GM18526 (cell line): ENCODE results near the gene ATCAY.

Source experiments
- POLR2A ChIP-seq: IDR thresholded peaks from 3 replicates; pipeline ENCODE4 v1.6.1; 2011; ENCODE audit not compliant: insufficient read length; ENCODE audit errors: extremely low read depth

ATCAY gene

GRCh38 chr19:3914199-3914598 lies 33.7 kb downstream of the ATCAY start:
- no peak for TF ChIP-seq POLR2A

DNA sequence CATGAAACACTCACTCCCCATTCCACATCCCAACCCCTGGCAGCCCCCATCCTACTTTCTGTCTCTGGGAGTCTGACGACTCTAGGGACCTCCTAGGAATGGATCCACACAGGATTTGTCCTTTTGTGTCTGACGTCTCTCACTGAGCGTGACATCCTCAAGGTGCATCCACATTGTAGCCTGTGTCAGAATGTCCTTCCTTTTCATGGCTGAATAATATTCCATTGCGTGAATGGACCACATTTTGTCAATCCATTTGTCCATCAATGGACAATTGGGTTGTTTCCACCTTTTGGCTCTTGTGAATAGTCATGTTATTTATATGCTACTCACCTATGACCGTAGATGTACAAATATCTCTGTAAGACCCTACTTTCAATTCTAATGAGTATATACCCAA lies 35.5 kb downstream of the ATCAY start:
- TF ChIP-seq POLR2A = no peak

DNA sequence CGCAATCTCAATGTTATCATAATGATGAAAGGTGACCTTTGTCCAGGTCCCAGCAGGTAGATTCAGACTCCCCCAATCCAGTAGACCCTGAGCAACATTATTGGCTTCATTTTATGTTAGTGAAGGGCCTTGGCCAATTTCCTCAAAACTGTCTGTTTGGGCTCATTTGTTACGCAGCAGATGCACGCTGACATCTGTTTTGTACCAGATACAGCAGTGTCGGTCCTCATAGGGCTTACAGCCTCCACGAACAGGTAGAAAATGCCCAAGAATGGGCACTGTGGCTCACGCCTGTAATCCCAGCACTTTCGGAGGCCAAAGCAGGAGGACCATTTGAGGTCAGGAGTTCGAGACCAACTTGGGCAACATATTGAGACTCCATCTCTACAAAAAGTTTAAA lies 39.3 kb downstream of the ATCAY start:
- no peak for TF ChIP-seq POLR2A

- no peak for TF ChIP-seq POLR2A
Measured at GRCh38 chr19:3923096-3923758, 42.7 kb downstream of the ATCAY start.

- no peak for TF ChIP-seq POLR2A
Measured at GRCh38 chr19:3923912-3924311, 43.4 kb downstream of the ATCAY start.

GRCh38 chr19:3931041-3931440 lies 50.6 kb downstream of the ATCAY start:
- TF ChIP-seq POLR2A = no peak

DNA sequence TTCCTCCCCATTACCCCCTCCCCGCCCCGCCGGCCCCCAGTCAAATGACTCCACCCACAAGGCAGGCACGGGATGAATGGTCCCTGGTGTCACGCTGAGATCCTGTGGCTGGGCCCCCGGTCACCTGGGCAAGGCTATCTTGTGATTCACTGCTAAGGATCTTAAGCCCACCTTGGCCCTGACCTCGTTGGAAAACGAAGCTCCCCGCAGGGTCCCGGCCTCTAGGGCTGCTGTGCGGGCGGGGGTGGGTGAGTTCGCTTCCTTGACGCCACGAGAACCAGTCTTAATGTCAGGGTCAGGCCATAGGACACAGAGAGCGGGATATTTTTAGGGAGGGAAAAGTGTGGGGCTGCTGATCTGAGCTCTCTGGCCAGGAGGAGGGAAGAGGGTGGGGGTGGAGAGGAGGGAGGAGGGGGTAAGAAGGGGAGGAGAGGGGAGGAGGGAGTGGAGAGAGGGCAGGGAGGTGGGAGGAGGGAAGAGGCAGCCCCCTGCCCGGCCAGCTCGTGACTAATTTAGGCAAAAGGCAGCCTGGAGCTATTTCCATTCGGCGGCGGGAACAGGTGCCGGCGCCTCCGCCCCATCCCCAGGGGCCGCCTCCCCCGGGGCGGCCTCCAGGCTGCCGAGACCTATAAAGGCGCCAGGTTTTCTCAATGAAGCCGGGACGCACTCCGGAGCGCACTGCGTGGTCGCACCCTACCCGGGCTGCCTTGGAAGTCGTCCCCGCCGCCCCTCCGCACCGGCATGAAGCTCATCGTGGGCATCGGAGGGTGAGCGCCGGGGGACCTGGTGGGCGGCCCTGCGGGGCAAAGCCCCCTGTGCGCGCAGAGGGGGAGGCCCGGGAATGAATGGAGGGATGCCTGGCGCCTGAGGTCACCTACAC lies 52.7 kb downstream of the ATCAY start, which contains the start of gene NMRK2:
Gene NMRK2, plus strand, starts transcription at position 139 of the 880 bp plus-strand sequence. Its CDS starts 603 bp downstream, at position 742.
- TF ChIP-seq POLR2A = no peak

- no peak for TF ChIP-seq POLR2A
Measured at GRCh38 chr19:3936506-3937442, 56.3 kb downstream of the ATCAY start.

- no peak for TF ChIP-seq POLR2A
Measured at GRCh38 chr19:3942790-3943409, 62.4 kb downstream of the ATCAY start.

DNA sequence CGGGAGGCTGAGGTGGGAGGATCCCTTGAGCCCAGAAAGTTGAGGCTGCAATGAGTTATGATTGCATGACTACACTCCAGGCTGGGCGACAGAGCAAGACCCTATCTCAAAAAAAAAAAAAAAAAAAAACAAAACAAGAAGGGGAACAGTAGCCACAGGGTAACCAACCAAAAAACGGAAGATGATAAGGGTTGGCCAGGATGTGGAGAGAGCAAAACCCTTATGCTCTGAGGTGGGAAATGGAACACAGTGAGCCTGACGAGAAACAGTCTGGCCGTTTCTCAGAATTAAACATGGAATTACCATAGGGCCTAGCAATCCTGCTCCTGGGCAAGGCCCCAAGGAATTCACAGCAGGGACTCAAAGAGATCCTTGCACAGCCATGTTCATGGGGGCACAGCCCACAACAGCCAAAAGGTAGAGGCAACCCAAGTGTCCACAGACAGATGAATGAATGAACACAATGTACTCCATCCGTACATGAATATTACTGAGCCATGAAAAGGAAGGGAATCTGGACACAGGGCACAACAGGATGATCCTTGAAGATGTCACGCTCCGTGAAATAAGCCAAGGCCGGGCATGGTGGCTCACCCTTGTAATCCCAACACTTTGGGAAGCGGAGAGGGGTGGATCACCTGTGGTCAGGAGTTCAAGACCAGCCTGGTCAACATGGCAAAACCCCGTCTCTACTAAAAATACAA lies 63.7 kb downstream of the ATCAY start:
- no peak for TF ChIP-seq POLR2A

DNA sequence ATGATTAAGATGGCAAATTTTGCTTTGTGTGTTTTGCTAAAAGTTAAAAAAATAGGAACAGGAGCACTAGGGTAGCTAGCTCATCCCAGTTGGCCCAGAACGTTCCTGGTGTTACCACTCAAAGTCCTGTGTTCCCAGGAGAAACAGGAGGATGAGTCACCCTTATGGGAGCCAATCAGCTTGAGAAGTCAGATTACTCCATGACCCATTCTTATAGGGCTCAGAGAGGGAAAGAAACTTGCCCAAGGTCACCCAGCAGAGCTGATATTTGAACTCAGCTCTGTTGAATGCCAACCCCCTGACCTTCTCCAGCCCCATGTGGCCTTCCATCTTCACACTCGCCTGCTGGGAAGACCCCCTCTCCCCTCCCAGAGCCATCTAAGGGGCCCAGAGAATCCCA lies 65.4 kb downstream of the ATCAY start:
- no peak for TF ChIP-seq POLR2A

DNA sequence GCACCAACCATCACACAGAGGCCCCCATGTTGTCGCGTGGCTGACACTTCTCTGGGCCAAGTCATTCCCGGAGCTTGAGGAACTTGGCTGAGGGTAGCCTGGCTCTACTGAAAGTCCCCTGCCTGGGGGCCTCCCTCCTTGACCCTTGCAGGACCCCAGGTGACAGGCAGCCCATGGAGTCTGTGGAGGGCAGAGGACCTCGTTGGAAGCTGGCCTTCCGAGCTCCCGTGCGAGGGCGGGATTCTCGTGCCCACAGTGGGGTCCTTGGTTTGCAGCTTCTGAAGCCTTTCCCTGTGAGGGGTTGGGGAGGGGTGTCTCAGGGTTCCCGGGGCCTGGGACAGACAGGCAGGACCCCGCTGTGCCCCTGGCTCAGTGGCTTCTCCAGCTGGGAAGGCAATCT lies 68.8 kb downstream of the ATCAY start:
- no peak for TF ChIP-seq POLR2A

DNA sequence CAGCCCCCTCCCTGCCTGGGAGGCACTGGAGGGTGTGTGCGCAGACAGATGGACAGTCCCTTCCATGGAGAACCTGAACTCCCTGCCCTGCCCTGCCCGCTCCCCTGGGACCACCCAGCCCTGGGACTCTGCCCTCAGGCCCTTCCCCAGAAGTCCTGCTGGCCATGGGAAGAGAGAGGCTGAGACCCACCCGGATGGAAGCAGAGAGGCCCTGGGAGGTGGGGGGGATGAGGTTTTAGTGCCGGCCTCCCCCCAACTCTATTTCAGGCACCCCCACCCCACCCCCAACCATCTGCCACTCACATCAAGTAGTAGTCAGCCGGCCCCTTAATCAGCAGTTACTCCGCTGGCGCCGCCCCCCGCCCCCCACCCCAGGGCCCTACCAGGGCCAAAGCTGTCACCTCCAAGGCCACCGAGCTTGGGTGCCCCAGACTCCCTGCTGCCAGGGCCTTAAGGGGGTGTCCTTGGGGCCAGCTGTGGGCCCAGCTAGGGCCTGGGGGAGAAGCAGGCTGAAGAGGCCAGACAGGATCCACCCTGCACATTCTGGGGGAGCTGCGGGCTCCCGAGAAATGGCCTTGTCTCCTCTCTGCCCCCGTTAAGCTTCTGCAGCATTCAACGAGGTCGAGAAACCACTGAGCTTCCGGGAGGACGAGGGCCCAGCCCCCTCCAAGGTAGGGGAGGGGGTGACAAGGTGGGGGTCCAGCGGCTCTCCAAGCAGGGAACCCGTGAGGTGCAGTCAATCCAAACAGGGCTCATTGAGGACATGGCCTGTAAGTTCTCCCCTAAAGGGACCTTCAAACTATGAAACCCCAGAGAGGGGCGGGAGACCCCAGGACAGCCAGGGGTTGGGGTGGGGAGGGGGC lies 69.7 kb downstream of the ATCAY start:
- no peak for TF ChIP-seq POLR2A
